ENCODE results near the gene CARMIL1. TPM values are rescaled to one million over a fixed set of nuclear protein-coding genes. Genes with fewer than 3 reads are reported as not detected.

Gene CARMIL1
- total RNA-seq, 1 donor from 2014 or later: 30.4 TPM

GRCh38 chr6:25457516-25457915 lies 178.3 kb downstream of the CARMIL1 start:
- Histone ChIP-seq H3K4me1 (no peaks in the 10 kb centered on the region), H3K27ac (no peak overlapping the region), H3K27me3 (ENCODE audit: low read depth) (no peaks in the 10 kb centered on the region), H3K9me3 (no peaks in the 10 kb centered on the region), H3K36me3 (no peaks in the 10 kb centered on the region), H3K4me3 (no peak overlapping the region)
- DNase-seq: no peak
- no peak for ATAC-seq
- no peak for TF ChIP-seq CTCF (IDR thresholded peaks at IDR 0.05)
- intact Hi-C loops (cut with DNase I): no loop called here

DNA sequence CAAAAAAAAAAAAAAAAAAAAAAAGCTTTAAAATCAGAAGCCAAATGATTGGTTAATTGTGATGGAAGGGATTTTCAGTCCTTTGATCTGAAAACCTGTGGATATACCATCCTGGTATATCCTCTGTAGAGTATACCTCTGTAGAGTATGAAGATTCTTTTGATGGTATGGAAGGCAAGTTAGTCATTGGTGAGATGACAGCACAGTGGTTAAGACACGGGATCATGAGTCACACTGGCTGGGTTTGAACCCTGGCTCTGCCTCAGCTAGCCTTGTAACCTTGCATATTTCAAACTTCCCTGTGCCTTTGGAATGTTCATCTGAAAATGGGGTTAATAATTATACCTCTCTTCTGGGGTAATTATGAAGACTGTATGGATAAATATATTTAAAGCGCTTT lies 179.3 kb downstream of the CARMIL1 start:
- H3K9me3 ChIP-seq: no peaks in the 10 kb centered on the region
- H3K27me3 ChIP-seq (ENCODE audit: low read depth): no peaks in the 10 kb centered on the region
- H3K4me1 ChIP-seq: no peaks in the 10 kb centered on the region
- no peak overlapping the region for H3K4me3 ChIP-seq
- TF ChIP-seq CTCF (IDR thresholded peaks at IDR 0.05): no peak
- no peaks in the 10 kb centered on the region for H3K36me3 ChIP-seq
- DNase-seq (no peak), ATAC-seq (no peak)
- H3K27ac ChIP-seq: no peak overlapping the region
- intact Hi-C loops (cut with DNase I): no loop called here

DNA sequence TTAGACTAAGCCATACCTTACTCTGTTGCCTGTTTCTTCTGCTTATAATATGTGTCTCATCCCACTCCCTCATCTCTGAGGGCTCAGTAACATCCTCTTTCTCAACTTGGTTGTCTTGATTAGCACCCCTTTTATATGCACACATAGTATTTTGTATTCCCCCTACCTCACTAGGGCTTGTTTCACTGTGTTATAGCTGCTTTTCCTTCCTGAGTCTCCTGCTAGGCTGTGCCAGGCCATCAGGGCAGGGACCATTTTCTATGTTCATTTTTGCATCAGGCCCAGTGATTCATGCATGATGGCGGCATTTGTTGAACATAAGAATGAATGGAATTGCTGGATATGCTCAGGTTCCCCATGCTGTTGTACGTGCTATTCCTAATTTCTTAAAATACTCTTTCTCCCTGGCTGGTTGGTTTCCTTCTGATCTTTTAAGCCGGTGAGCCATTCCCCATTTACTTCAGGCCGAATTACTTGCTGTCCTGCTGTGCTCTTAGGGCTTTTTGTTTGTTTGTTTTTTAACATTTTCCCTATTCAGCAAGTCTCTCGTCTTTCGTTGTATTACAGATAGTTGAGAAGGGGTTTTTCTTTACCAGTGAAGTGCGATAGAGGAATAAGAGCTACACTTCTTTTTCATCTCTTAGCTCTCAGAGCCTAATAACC lies 183.2 kb downstream of the CARMIL1 start:
- Histone ChIP-seq H3K4me1 (no peaks in the 10 kb centered on the region), H3K27ac (no peak overlapping the region), H3K36me3 (no peaks in the 10 kb centered on the region), H3K9me3 (no peaks in the 10 kb centered on the region), H3K4me3 (no peak overlapping the region), H3K27me3 (ENCODE audit: low read depth) (no peaks in the 10 kb centered on the region)
- ATAC-seq: no peak
- TF ChIP-seq CTCF (IDR thresholded peaks at IDR 0.05): no peak
- no peak for DNase-seq
- intact Hi-C loops (cut with DNase I): no loop called here

DNA sequence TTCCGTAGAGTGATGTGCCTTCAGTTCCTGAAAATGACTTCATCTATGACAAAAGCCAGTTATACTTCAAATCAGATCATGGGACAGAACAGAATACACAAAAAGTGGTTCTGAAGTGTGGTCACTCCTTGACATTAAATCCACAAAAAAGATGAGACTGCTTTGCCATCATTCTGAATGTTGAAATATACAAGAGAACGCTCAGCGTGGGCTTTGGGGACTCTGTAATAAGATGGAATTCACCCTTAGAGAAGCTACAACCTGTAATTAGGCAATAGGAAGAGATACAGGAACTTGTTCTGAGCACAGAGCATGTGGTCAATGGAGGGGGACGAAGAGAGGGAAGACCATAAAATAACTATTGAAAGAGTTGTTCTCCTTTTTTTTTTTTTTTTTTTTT lies 184.3 kb downstream of the CARMIL1 start:
- no peaks in the 10 kb centered on the region for H3K36me3 ChIP-seq
- no peaks in the 10 kb centered on the region for H3K9me3 ChIP-seq
- DNase-seq (no peak), ATAC-seq (no peak)
- H3K4me1 ChIP-seq: no peaks in the 10 kb centered on the region
- no peak overlapping the region for H3K27ac ChIP-seq
- no peaks in the 10 kb centered on the region for H3K27me3 ChIP-seq (ENCODE audit: low read depth)
- no peak overlapping the region for H3K4me3 ChIP-seq
- intact Hi-C loops (cut with DNase I): no loop called here
- TF ChIP-seq CTCF (IDR thresholded peaks at IDR 0.05): no peak

DNA sequence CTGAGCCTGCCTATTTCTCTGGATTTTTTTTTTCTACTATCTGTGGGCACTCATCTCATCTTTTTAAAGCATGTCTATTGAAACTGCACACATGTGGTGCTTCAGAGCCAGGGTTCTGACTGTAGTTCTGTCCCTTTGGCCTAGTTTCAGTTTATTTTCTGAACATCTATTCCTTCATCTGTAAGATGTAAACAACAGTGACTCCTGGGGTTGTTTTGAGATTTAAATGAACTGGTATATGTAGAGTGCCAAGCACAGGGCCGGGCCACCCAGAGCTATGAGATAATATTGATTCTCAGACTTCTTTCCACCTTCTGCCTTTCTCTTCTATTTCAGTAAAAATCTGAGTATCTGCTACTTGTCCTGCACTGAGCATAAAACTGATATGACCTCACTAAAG lies 185.1 kb downstream of the CARMIL1 start:
- Histone ChIP-seq H3K27me3 (ENCODE audit: low read depth) (no peaks in the 10 kb centered on the region), H3K27ac (no peak overlapping the region), H3K9me3 (no peaks in the 10 kb centered on the region), H3K4me3 (no peak overlapping the region), H3K36me3 (no peaks in the 10 kb centered on the region), H3K4me1 (no peaks in the 10 kb centered on the region)
- DNase-seq (no peak), ATAC-seq (no peak)
- intact Hi-C loops (cut with DNase I): no loop called here
- no peak for TF ChIP-seq CTCF (IDR thresholded peaks at IDR 0.05)

Measured in lower lobe of right lung (tissue), 2 donors.